ENCODE data around the gene STARD5.

STARD5 gene

GRCh38 chr15:81330366-81331090 is 6.6 kb upstream of the STARD5 start:
- 94% methylated on average over 5 of the region's 5 CpGs for WGBS, 2 experiments
- Histone ChIP-seq H3K27ac (ENCODE audit: insufficient read depth, low read depth, low read length, poor library complexity, severe bottlenecking) (no peak overlapping the region), H3K4me3 (ENCODE audit: insufficient read depth, low read depth, low read length) (no peak overlapping the region), H3K4me1 (ENCODE audit: control insufficient read depth, insufficient read depth, low read length) (no peaks in the 10 kb centered on the region), H3K36me3 (ENCODE audit: control insufficient read depth, insufficient read depth, low read length) (no peaks in the 10 kb centered on the region), H3K9me3 (ENCODE audit: control insufficient read depth, low read length) (no peaks in the 10 kb centered on the region), H3K27me3 (ENCODE audit: control insufficient read depth, insufficient read depth, low read length, poor library complexity, severe bottlenecking) (no peaks in the 10 kb centered on the region)

DNA sequence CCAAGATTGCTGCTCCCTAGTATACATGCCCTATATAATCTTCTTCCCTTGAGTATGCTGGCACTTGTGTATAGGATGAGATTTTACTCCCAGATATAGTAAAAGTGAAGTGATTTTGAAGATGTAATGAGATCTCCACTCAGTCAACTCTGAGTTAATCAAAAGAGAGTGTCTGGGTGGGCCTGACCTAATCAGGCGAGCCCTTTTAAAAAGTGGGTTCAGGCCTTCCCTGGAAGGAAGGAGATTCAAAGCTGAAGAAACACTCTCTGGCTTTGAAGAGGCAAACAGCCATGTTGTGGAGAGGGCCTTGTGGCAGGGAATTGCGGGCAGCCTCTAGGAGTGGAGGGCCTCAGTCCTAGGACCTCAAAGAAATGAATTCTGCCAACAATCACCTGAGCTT is 5.5 kb upstream of the STARD5 start:
- H3K9me3 ChIP-seq (ENCODE audit: control insufficient read depth, low read length), result no peaks in the 10 kb centered on the region
- H3K4me1 ChIP-seq (ENCODE audit: control insufficient read depth, insufficient read depth, low read length), result no peaks in the 10 kb centered on the region
- no peaks in the 10 kb centered on the region for H3K36me3 ChIP-seq (ENCODE audit: control insufficient read depth, insufficient read depth, low read length)
- peaks cover 8% of the 10 kb centered on the region for H3K27me3 ChIP-seq (ENCODE audit: control insufficient read depth, insufficient read depth, low read length, poor library complexity, severe bottlenecking)
- no peak overlapping the region for H3K27ac ChIP-seq (ENCODE audit: insufficient read depth, low read depth, low read length, poor library complexity, severe bottlenecking)
- 94 to 96% methylated on average over 2 of the region's 2 CpGs for WGBS, 2 experiments
- H3K4me3 ChIP-seq (ENCODE audit: insufficient read depth, low read depth, low read length), result no peak overlapping the region

DNA sequence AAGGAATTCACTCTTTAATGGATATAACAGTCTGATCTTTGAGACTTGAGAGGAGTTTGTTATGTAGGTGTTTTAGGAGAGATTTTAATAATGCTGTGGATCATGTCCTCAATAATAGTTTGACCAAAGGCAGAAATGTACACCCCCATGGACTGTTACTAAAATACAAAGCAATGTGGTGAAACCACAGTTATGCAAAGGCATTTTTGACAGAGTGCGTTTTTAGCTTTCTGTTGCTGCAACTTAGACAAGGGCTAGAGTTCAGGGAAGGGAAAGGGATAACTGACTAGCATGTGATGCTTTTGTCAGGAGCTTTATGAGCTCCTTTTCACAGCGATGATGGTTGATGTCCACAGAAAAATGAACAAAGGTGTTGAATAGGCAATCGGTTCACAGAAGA is 3.6 kb upstream of the STARD5 start:
- no peaks in the 10 kb centered on the region for H3K9me3 ChIP-seq (ENCODE audit: control insufficient read depth, low read length)
- no peak overlapping the region for H3K27ac ChIP-seq (ENCODE audit: insufficient read depth, low read depth, low read length, poor library complexity, severe bottlenecking)
- H3K4me3 ChIP-seq (ENCODE audit: insufficient read depth, low read depth, low read length), result no peak overlapping the region
- H3K4me1 ChIP-seq (ENCODE audit: control insufficient read depth, insufficient read depth, low read length), result peaks cover 6% of the 10 kb centered on the region
- 87 to 91% methylated on average over 3 of the region's 3 CpGs for WGBS, 2 experiments
- H3K27me3 ChIP-seq (ENCODE audit: control insufficient read depth, insufficient read depth, low read length, poor library complexity, severe bottlenecking), result peaks cover 8% of the 10 kb centered on the region
- no peaks in the 10 kb centered on the region for H3K36me3 ChIP-seq (ENCODE audit: control insufficient read depth, insufficient read depth, low read length)

DNA sequence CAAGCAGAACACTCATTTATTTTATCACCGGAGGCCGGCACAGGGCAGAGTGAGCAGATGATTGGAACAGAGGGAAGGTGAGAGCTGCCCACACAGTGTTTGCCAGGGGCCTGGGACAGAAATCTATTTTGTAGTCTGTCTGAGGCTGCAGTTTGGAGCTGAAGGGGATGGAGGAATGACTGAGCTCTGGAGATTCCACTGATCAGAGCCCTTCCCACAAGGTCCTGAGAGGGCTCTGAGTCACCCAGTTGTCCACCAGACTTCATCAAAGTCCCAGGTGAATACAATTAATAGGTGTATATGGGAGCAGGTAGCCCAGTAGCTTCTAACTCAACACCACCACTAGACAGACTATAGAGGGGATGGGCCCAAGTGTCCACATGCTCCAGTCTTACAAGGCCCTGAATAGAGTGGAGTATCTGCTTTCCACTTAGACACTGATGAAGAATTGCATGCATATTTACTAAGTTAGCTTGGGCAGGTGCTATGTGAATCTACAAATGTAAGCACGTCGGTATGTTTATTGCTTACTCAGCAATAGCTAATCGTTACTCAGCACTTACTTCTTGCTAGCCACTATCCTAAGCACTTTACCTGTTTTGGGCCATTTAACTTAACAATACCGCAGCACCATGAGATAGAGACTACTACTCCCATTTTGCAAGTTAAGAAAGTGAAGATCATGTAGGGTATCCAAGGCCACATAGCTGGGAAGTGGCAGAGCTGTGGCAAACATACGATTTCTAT is 2.7 kb upstream of the STARD5 start:
- WGBS, 2 experiments, result 85 to 87% methylated on average over 7 of the region's 7 CpGs
- no peaks in the 10 kb centered on the region for H3K36me3 ChIP-seq (ENCODE audit: control insufficient read depth, insufficient read depth, low read length)
- peaks cover 8% of the 10 kb centered on the region for H3K27me3 ChIP-seq (ENCODE audit: control insufficient read depth, insufficient read depth, low read length, poor library complexity, severe bottlenecking)
- no peaks in the 10 kb centered on the region for H3K9me3 ChIP-seq (ENCODE audit: control insufficient read depth, low read length)
- H3K4me3 ChIP-seq (ENCODE audit: insufficient read depth, low read depth, low read length), result no peak overlapping the region
- peaks cover 12% of the 10 kb centered on the region for H3K4me1 ChIP-seq (ENCODE audit: control insufficient read depth, insufficient read depth, low read length)
- no peak overlapping the region for H3K27ac ChIP-seq (ENCODE audit: insufficient read depth, low read depth, low read length, poor library complexity, severe bottlenecking)

DNA sequence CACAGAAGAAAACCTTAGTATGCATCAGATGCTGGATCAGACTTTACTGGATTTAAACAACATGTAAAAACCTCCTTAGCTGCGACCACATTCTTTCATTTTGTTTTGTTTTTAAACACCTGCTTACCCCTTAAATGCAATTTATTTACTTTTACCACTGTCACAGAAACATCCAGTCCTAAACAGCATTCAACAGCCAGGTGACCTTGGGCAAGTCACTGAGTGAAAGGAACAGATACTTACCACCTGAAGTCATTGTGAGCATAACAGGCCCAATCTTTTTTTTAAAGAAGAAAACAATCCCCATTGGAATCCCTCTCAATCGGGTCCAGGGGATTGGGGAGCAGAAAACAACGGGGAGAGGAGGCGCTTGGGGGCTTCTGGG is 390 bp downstream of the STARD5 start:
- peaks cover 12% of the 10 kb centered on the region for H3K4me1 ChIP-seq (ENCODE audit: control insufficient read depth, insufficient read depth, low read length)
- peak overlapping the region; percentile 75 for H3K4me3 ChIP-seq (ENCODE audit: insufficient read depth, low read depth, low read length)
- H3K27me3 ChIP-seq (ENCODE audit: control insufficient read depth, insufficient read depth, low read length, poor library complexity, severe bottlenecking), result peaks cover 8% of the 10 kb centered on the region
- WGBS, 2 experiments, result 17 to 18% methylated on average over 4 of the region's 4 CpGs
- H3K27ac ChIP-seq (ENCODE audit: insufficient read depth, low read depth, low read length, poor library complexity, severe bottlenecking), result no peak overlapping the region
- H3K36me3 ChIP-seq (ENCODE audit: control insufficient read depth, insufficient read depth, low read length), result no peaks in the 10 kb centered on the region
- H3K9me3 ChIP-seq (ENCODE audit: control insufficient read depth, low read length), result no peaks in the 10 kb centered on the region

DNA sequence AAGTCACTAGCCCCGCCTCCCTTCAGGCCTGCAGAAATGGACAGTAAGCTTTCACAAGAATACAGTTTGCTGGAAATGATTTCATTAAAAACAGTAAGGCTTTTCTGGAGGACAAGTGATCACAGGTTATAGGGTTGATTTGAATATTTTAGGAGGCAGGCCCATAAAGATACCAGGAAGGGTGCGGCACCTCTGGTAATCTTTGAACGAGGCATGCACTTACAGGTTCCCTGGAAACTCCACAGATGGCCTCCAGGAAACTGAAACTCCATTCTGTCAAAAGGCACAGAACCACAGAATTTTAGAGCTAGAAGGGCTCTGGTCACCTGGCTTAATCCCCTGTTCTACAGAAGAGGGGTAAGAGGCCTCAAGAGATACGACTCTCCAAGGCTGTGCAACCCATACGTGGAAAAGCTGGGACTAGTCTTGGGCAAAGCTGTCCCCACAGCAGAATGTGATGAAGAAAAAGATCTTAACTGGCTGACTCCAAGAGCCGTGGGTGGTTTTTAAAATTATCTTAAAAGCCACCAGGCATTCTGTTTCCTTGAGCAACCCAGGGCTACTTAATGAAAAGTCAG is 1.2 kb downstream of the STARD5 start:
- no peaks in the 10 kb centered on the region for H3K36me3 ChIP-seq (ENCODE audit: control insufficient read depth, insufficient read depth, low read length)
- no peak overlapping the region for H3K4me3 ChIP-seq (ENCODE audit: insufficient read depth, low read depth, low read length)
- H3K27me3 ChIP-seq (ENCODE audit: control insufficient read depth, insufficient read depth, low read length, poor library complexity, severe bottlenecking), result peaks cover 8% of the 10 kb centered on the region
- no peaks in the 10 kb centered on the region for H3K9me3 ChIP-seq (ENCODE audit: control insufficient read depth, low read length)
- WGBS, 2 experiments, result 87 to 90% methylated on average over 6 of the region's 6 CpGs
- peaks cover 12% of the 10 kb centered on the region for H3K4me1 ChIP-seq (ENCODE audit: control insufficient read depth, insufficient read depth, low read length)
- H3K27ac ChIP-seq (ENCODE audit: insufficient read depth, low read depth, low read length, poor library complexity, severe bottlenecking), result no peak overlapping the region

DNA sequence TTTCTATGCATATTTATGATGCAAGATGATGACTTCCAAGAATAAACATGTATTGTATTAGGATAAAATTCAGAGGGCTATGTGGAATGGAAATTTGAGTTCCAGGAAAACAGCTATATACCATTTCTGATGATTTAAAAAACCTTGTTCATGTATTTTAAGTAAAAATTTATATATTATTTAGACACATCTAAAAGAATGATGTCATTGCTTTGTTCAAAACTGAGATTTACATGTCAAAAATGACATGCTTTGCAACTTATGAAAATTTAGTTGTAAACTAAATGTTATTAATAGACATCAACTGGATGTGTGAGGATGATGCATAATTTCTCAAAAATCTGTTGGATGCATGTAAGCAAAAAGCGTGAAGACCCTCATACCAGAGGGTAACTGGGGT is 2.3 kb downstream of the STARD5 start:
- Histone ChIP-seq H3K36me3 (ENCODE audit: control insufficient read depth, insufficient read depth, low read length) (no peaks in the 10 kb centered on the region), H3K4me3 (ENCODE audit: insufficient read depth, low read depth, low read length) (no peak overlapping the region), H3K9me3 (ENCODE audit: control insufficient read depth, low read length) (no peaks in the 10 kb centered on the region), H3K4me1 (ENCODE audit: control insufficient read depth, insufficient read depth, low read length) (peaks cover 12% of the 10 kb centered on the region), H3K27ac (ENCODE audit: insufficient read depth, low read depth, low read length, poor library complexity, severe bottlenecking) (no peak overlapping the region), H3K27me3 (ENCODE audit: control insufficient read depth, insufficient read depth, low read length, poor library complexity, severe bottlenecking) (peaks cover 8% of the 10 kb centered on the region)
- 98 to 100% methylated on average over 1 of the region's 1 CpG for WGBS, 2 experiments

DNA sequence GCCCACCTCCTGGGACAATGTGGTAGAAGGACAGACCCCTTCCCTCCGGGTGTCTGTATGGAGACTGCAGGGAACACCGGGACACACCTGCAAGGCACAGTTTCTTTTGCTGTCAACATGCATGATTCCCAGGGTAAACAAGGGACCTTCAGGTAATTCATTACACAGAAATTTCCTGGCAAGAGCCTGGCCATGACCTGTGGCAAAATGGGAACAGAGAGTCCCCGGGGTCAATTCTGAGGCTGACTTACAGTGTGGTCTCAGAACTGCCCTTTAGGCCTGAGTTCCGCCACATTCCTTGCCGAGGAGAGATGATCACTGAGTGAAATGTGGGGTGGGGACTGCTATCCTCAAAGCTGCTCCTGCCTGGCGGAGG is 6.3 kb downstream of the STARD5 start:
- Histone ChIP-seq H3K27ac (ENCODE audit: insufficient read depth, low read depth, low read length, poor library complexity, severe bottlenecking) (no peak overlapping the region), H3K36me3 (ENCODE audit: control insufficient read depth, insufficient read depth, low read length) (no peaks in the 10 kb centered on the region), H3K9me3 (ENCODE audit: control insufficient read depth, low read length) (no peaks in the 10 kb centered on the region), H3K4me1 (ENCODE audit: control insufficient read depth, insufficient read depth, low read length) (peaks cover 7% of the 10 kb centered on the region), H3K4me3 (ENCODE audit: insufficient read depth, low read depth, low read length) (no peak overlapping the region), H3K27me3 (ENCODE audit: control insufficient read depth, insufficient read depth, low read length, poor library complexity, severe bottlenecking) (no peaks in the 10 kb centered on the region)
- 95 to 96% methylated on average over 6 of the region's 6 CpGs for WGBS, 2 experiments

DNA sequence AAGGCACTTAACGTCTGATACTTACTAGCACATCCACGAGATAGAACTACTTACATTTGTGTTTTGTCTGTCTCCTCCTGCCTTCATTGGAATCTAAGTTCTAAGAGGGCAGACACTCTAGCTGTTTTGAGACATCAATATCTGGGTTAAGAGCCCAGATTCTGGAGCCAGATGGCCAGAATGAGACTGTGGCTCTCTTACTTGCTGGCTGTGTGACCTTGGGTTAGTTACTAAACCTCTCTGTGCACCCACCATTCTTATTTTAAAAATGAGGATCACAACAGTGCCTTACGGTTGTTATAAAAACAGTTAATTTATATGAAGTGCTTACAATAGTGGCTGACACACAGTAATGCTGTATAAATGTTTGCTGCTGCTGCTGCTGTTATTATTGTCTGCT is 7.7 kb downstream of the STARD5 start:
- Histone ChIP-seq H3K36me3 (ENCODE audit: control insufficient read depth, insufficient read depth, low read length) (no peaks in the 10 kb centered on the region), H3K4me1 (ENCODE audit: control insufficient read depth, insufficient read depth, low read length) (no peaks in the 10 kb centered on the region), H3K27ac (ENCODE audit: insufficient read depth, low read depth, low read length, poor library complexity, severe bottlenecking) (no peak overlapping the region), H3K9me3 (ENCODE audit: control insufficient read depth, low read length) (no peaks in the 10 kb centered on the region), H3K27me3 (ENCODE audit: control insufficient read depth, insufficient read depth, low read length, poor library complexity, severe bottlenecking) (no peaks in the 10 kb centered on the region), H3K4me3 (ENCODE audit: insufficient read depth, low read depth, low read length) (no peak overlapping the region)
- WGBS, 2 experiments, result 91 to 99% methylated on average over 3 of the region's 3 CpGs

DNA sequence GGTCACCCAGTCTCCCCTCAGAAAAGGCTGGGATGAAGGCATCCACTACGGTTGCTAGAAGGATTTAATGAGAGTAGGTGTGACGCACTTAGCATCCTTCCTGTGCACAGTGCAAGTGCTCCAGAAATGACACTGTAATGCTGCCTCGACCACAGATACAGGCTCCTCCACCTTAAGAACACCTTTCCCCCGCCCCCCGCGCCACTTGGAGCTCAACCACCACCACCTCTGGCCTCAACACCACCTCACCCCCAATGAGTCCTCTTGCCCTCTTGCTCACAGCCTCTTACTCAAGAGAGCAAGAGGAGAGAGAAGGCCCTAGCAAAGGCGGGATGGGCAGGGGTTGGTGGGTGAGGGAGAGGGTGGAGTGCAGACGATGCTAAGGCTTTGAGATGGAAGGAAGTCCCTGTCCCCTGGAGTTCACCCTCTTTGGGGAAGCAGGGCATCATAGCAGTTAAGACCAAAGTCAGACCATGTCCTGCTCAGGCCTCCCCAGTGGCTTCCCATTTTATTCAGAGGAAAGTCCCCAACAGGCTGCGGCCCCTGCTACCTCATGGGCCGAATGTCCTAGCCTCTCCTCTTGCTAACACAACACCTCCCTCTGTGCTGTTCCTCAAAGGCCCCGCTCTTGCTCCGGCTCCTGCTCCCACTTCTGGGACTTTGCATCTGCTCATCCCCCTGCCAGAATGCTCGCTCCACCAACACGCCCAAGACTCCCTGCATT is 8.3 kb downstream of the STARD5 start:
- Histone ChIP-seq H3K9me3 (ENCODE audit: control insufficient read depth, low read length) (no peaks in the 10 kb centered on the region), H3K36me3 (ENCODE audit: control insufficient read depth, insufficient read depth, low read length) (no peaks in the 10 kb centered on the region), H3K4me1 (ENCODE audit: control insufficient read depth, insufficient read depth, low read length) (no peaks in the 10 kb centered on the region), H3K27me3 (ENCODE audit: control insufficient read depth, insufficient read depth, low read length, poor library complexity, severe bottlenecking) (no peaks in the 10 kb centered on the region), H3K27ac (ENCODE audit: insufficient read depth, low read depth, low read length, poor library complexity, severe bottlenecking) (no peak overlapping the region), H3K4me3 (ENCODE audit: insufficient read depth, low read depth, low read length) (no peak overlapping the region)
- 95% methylated on average over 14 of the region's 14 CpGs for WGBS, 2 experiments

Measured in ectodermal cell (in vitro differentiated cells).